Fibroblast of lung (primary cell): ENCODE data around the gene CDR2L.

Source experiments
- CTCF ChIP-seq, 2 donors: IDR thresholded peaks in 1 of 2; conservative IDR thresholded peaks in 1 of 2; 1 replicate in 1 of 2; 2 replicates in 1 of 2; pipeline ENCODE4 v1.5.1; 2011 to 2012; ENCODE audit warnings: low read length in 2 of 2, control low read depth in 1 of 2, inconsistent platforms in 1 of 2, low read depth in 1 of 2, mild to moderate bottlenecking in 1 of 2
- EZH2 ChIP-seq: IDR thresholded peaks from 2 replicates; pipeline ENCODE4 v1.5.1; 2012; ENCODE audit warnings: low read length, control low read depth, mild to moderate bottlenecking; ENCODE audit errors: missing control alignments

- TF ChIP-seq EZH2 (no peak), CTCF (conservative IDR thresholded peaks at IDR 0.05 in 1 of 2, IDR thresholded peaks at IDR 0.05 in 1 of 2; ENCODE audit: low read depth in 1 of 2, low read length in 2 of 2) (no peak)
Measured at GRCh38 chr17:74945543-74945942, 41.9 kb upstream of the CDR2L start.
